ENCODE measurements around the gene CCDC47. TPM values are rescaled to one million over a fixed set of nuclear protein-coding genes. Genes with fewer than 3 reads are reported as not detected.
"Not testable (repeated sequence)": the region's sequence is repeated elsewhere in the genome, so short reads cannot be mapped to it uniquely, and the experiment has no call there.

CCDC47 gene
- total RNA-seq, 1 donor from 2014 or later = 71.8 TPM

- no peak for TF ChIP-seq CTCF (conservative IDR thresholded peaks at IDR 0.05)
- no peak overlapping the region for H3K4me3 Mint-ChIP-seq
- DNase-seq (ENCODE audit: extremely low spot score, unreplicated experiment) = no peak
- no peaks in the 10 kb centered on the region for H3K4me1 Mint-ChIP-seq (ENCODE audit: unreplicated experiment)
- no peak overlapping the region for H3K27ac Mint-ChIP-seq
- no peaks in the 10 kb centered on the region for H3K27me3 Mint-ChIP-seq
- peaks cover 45% of the 10 kb centered on the region for H3K36me3 Mint-ChIP-seq
- no peaks in the 10 kb centered on the region for H3K9me3 Mint-ChIP-seq
Observed at GRCh38 chr17:63809970-63810369, 36.6 kb upstream of the CCDC47 start.

- Mint-ChIP-seq H3K4me3 (no peak overlapping the region), H3K9me3 (no peaks in the 10 kb centered on the region), H3K36me3 (peaks cover 32% of the 10 kb centered on the region), H3K27me3 (no peaks in the 10 kb centered on the region), H3K4me1 (ENCODE audit: unreplicated experiment) (no peaks in the 10 kb centered on the region), H3K27ac (no peak overlapping the region)
- TF ChIP-seq CTCF (conservative IDR thresholded peaks at IDR 0.05) = no peak
- no peak for DNase-seq (ENCODE audit: extremely low spot score, unreplicated experiment)
Observed at GRCh38 chr17:63805591-63805990, 32.2 kb upstream of the CCDC47 start.

- H3K4me3 Mint-ChIP-seq = no peak overlapping the region
- H3K4me1 Mint-ChIP-seq (ENCODE audit: unreplicated experiment) = no peaks in the 10 kb centered on the region
- no peaks in the 10 kb centered on the region for H3K9me3 Mint-ChIP-seq
- H3K27ac Mint-ChIP-seq = no peak overlapping the region
- no peak for DNase-seq (ENCODE audit: extremely low spot score, unreplicated experiment)
- no peaks in the 10 kb centered on the region for H3K27me3 Mint-ChIP-seq
- no peak for TF ChIP-seq CTCF (conservative IDR thresholded peaks at IDR 0.05)
- H3K36me3 Mint-ChIP-seq = peaks cover 37% of the 10 kb centered on the region
Observed at GRCh38 chr17:63804328-63804727, 30.9 kb upstream of the CCDC47 start.

- Mint-ChIP-seq H3K27me3 (no peaks in the 10 kb centered on the region), H3K36me3 (peaks cover 28% of the 10 kb centered on the region), H3K27ac (no peak overlapping the region), H3K4me3 (no peak overlapping the region), H3K9me3 (no peaks in the 10 kb centered on the region), H3K4me1 (ENCODE audit: unreplicated experiment) (no peaks in the 10 kb centered on the region)
- no peak for TF ChIP-seq CTCF (conservative IDR thresholded peaks at IDR 0.05)
- no peak for DNase-seq (ENCODE audit: extremely low spot score, unreplicated experiment)
Observed at GRCh38 chr17:63800783-63801182, 27.4 kb upstream of the CCDC47 start.

GRCh38 chr17:63798572-63799106 lies 25.2 kb upstream of the CCDC47 start:
- no peak for TF ChIP-seq CTCF (conservative IDR thresholded peaks at IDR 0.05)
- no peak overlapping the region for H3K27ac Mint-ChIP-seq
- no peaks in the 10 kb centered on the region for H3K4me1 Mint-ChIP-seq (ENCODE audit: unreplicated experiment)
- H3K36me3 Mint-ChIP-seq = peaks cover 32% of the 10 kb centered on the region
- no peak for DNase-seq (ENCODE audit: extremely low spot score, unreplicated experiment)
- H3K27me3 Mint-ChIP-seq = no peaks in the 10 kb centered on the region
- H3K4me3 Mint-ChIP-seq = no peak overlapping the region
- H3K9me3 Mint-ChIP-seq = no peaks in the 10 kb centered on the region

GRCh38 chr17:63796375-63796774 lies 23.0 kb upstream of the CCDC47 start:
- H3K36me3 Mint-ChIP-seq = peaks cover 39% of the 10 kb centered on the region
- not testable (repeated sequence) for H3K4me1 Mint-ChIP-seq (ENCODE audit: unreplicated experiment); H3K4me3 Mint-ChIP-seq; H3K27me3 Mint-ChIP-seq; H3K27ac Mint-ChIP-seq; DNase-seq (ENCODE audit: extremely low spot score, unreplicated experiment); H3K9me3 Mint-ChIP-seq
